GM12878 (cell line): ENCODE measurements around the gene RNF113A. TPM values are rescaled to one million over a fixed set of nuclear protein-coding genes. Genes with fewer than 3 reads are reported as not detected.

Experiments
- ATAC-seq: fragments of 200-7000 bp; cut with Tn5 transposase; 3 replicates; pipeline ENCODE4 v1.9.1; 2020; ENCODE audit warnings: mild to moderate bottlenecking, moderate library complexity
- BruUV-seq: library from RNA; stranded (reverse); fragments of 400-500 nt; replicated peaks from 2 replicates; lab custom pipeline; 2021; lab: Mats Ljungman, UMichigan
- CTCF ChIA-PET: fragments of 300-600 bp; sonication (Branson Sonifier 250); formaldehyde crosslinking; extraction: SDS; loops from one replicate; lab custom pipeline; 2021; ENCODE audit warnings: inconsistent platforms; lab: Yijun Ruan, JAX
- POLR2A ChIA-PET: fragments of 350-600 bp; formaldehyde crosslinking; extraction: SDS; loops from one replicate; lab custom pipeline; 2021; ENCODE audit warnings: inconsistent platforms; lab: Charles Lee
- RAD21 ChIA-PET: fragments of 300-600 bp; sonication (Branson Sonifier 250); formaldehyde crosslinking; loops from one replicate; lab custom pipeline; 2023; ENCODE audit warnings: antibody characterized with exemption; ENCODE audit not compliant: unreplicated experiment; lab: Charles Lee
- SMC1A ChIA-PET: fragments of 300-600 bp; sonication (Branson Sonifier 250); formaldehyde crosslinking; loops from one replicate; lab custom pipeline; 2023; ENCODE audit not compliant: unreplicated experiment, uncharacterized antibody; lab: Charles Lee
- DNase-seq: peaks from one replicate; pipeline ENCODE4 v3.0.0-alpha.2; 2011; ENCODE audit warnings: low read depth, low spot score
- FAIRE-seq: peaks from 3 replicates; lab custom pipeline; 2011; peaks lifted over from hg19 to GRCh38; lab: Jason Lieb, UNC
- H2AFZ ChIP-seq: 2 replicates; pipeline ENCODE4 v1.6.0; 2011; ENCODE audit warnings: low read depth, low read length, control low read depth; ENCODE audit not compliant: control insufficient read depth
- H3K27ac ChIP-seq: 2 replicates; pipeline ENCODE4 v1.5.1; 2011; ENCODE audit warnings: control low read depth; ENCODE audit not compliant: control insufficient read depth, insufficient read depth
- H3K27me3 ChIP-seq, 2 experiments: replicated peaks in 1 of 2; 2 replicates each; pipeline versions ENCODE4 v1.6.0 to v1.6.1; 2011; ENCODE audit warnings: low read length in 1 of 2; ENCODE audit not compliant: control insufficient read depth in 2 of 2, insufficient read depth in 2 of 2
- H3K36me3 ChIP-seq, 2 experiments: 2 replicates each; pipeline ENCODE4 v1.5.1; 2011; ENCODE audit warnings: low read length in 1 of 2; ENCODE audit not compliant: control insufficient read depth in 2 of 2, insufficient read depth in 2 of 2
- H3K4me1 ChIP-seq: 2 replicates; pipeline ENCODE4 v1.6.1; 2011; ENCODE audit warnings: mild to moderate bottlenecking, low read length, moderate library complexity, mixed read lengths; ENCODE audit not compliant: control insufficient read depth, insufficient read depth
- H3K4me2 ChIP-seq: 2 replicates; pipeline ENCODE4 v1.6.0; 2011; ENCODE audit warnings: control low read depth; ENCODE audit not compliant: control insufficient read depth, insufficient read depth
- H3K4me3 ChIP-seq: fragments of 200-600 bp; sonication (generic); 2 replicates; pipeline ENCODE4 v1.5.1; 2016
- H3K79me2 ChIP-seq: 2 replicates; pipeline ENCODE4 v1.6.0; 2011; ENCODE audit warnings: low read length; ENCODE audit not compliant: control insufficient read depth, insufficient read depth
- H3K9ac ChIP-seq: 2 replicates; pipeline ENCODE4 v1.8.0; 2011; ENCODE audit warnings: low read length, control low read depth, mixed read lengths; ENCODE audit not compliant: control insufficient read depth, insufficient read depth
- H3K9me3 ChIP-seq: replicated peaks from 3 replicates; pipeline ENCODE4 v1.5.1; 2011; ENCODE audit warnings: mild to moderate bottlenecking, low read length; ENCODE audit not compliant: control insufficient read depth, insufficient read depth
- H4K20me1 ChIP-seq: 2 replicates; pipeline ENCODE4 v1.6.0; 2011; ENCODE audit not compliant: control insufficient read depth, insufficient read depth
- BRCA1 ChIP-seq: IDR thresholded peaks from 2 replicates; pipeline ENCODE4 v1.6.1; 2011; ENCODE audit warnings: low read depth, low read length, improper control_type of control experiment
- HDAC2 ChIP-seq: fragments of 200-600 bp; sonication (generic); IDR thresholded peaks from 2 replicates; pipeline ENCODE4 v1.6.1; 2017
- TAF1 ChIP-seq: IDR thresholded peaks from 2 replicates; pipeline ENCODE4 v1.6.1; 2011; ENCODE audit warnings: mild to moderate bottlenecking, low read depth, low read length, borderline replicate concordance
- ZNF687 ChIP-seq: fragments of 450-650 bp; IDR thresholded peaks from 2 replicates; pipeline ENCODE4 v1.6.1; 2017; ENCODE audit warnings: mild to moderate bottlenecking, moderate library complexity
- WGBS: methylation state at CpG from one replicate; pipeline ENCODE4 v1.1.6; 2016; ENCODE audit warnings: low lambda C conversion rate; ENCODE audit not compliant: insufficient replicate concordance, insufficient coverage; ENCODE audit errors: missing lambda C conversion rate; 5-methylcytosine and 5-hydroxymethylcytosine counted together
- in situ Hi-C: fragments of 300-500 bp; cut with MboI; formaldehyde crosslinking; loops from 9 replicates; pipeline ENCODE4 v1.14.3; 2018; ENCODE audit warnings: mixed read lengths
- intact Hi-C: fragments of 100-400 bp; cut with micrococcal nuclease; formaldehyde crosslinking; loops from one replicate; pipeline ENCODE4 v1.14.2; 2022; ENCODE audit not compliant: unreplicated experiment
- polyA plus RNA-seq, 11 experiments: library from polyadenylated mRNA; depleted of rRNA in 4 of 11; unstranded in 6 of 11; stranded (reverse) in 5 of 11; fragments of >200 nt; fragmentation: Nextera tagmentation in 4 of 11; fragmentation: Illumina TruSeq in 1 of 11; extraction: Ambion mirVana in 4 of 11; extraction: Trizol in 1 of 11; gene quantifications; 1 replicate in 1 of 11; 2 replicates in 10 of 11; pipeline versions ENCODE4 v1.2.1 to v1.2.3, GENCODE V29; 2011 to 2016; ENCODE audit warnings: inconsistent platforms in 2 of 11, missing spikeins in 2 of 11, low read depth in 1 of 11
- total RNA-seq, 4 experiments: library from RNA; depleted of rRNA in 3 of 4; stranded (reverse); fragments of >200 nt in 3 of 4; fragmentation: Illumina TruSeq in 1 of 4; extraction: Trizol in 1 of 4; gene quantifications; 2 replicates each; pipeline versions ENCODE4 v1.2.1 to v1.2.3, GENCODE V29; 2013 to 2021

RNF113A gene
- total and polyA plus RNA-seq, 10 of the 15 experiments (the other 5 are each of a cell fraction or from before 2014, with no cell fraction given), result 20.6 to 33.1 (median 23.4) TPM

DNA sequence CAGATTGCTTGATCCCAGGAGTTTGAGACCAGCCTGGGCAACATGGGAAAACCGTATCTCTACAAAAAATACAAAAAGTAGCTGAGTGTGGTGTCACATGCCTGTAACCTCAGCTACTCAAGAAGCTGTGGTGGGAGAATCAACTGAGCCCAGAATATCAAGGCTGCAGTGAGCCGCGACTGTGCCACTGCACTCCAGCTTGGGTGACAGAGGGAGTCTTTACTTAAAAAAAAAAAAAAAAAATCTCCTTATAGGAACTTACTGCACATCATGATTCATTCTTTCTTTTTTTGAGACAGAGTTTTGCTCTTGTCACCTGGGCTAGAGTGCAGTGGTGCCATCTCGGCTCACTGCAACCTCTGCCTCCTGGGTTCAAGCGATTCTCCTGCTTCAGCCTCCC is 43.1 kb downstream of the RNF113A start:
- FAIRE-seq (no peak), ATAC-seq (no peak), DNase-seq (no peak)
- H4K20me1 ChIP-seq, result no peaks in the 10 kb centered on the region
- H3K79me2 ChIP-seq, result no peaks in the 10 kb centered on the region
- TF ChIP-seq HDAC2 (no peak), TAF1 (no peak), BRCA1 (no peak), ZNF687 (no peak)
- CTCF ChIA-PET, result no interaction called here
- H3K9me3 ChIP-seq, result no peaks in the 10 kb centered on the region
- in situ Hi-C loops (no loop called here), intact Hi-C loops (no loop called here)
- no peak overlapping the region for H2AFZ ChIP-seq
- POLR2A ChIA-PET, result interaction anchor here (0.6 kb wide), 1 partner anchor 52 kb away, joined by 3 read pairs; no protein-coding TSS in a partner anchor
- H3K4me1 ChIP-seq, result no peaks in the 10 kb centered on the region
- RAD21 ChIA-PET, result no interaction called here
- H3K36me3 ChIP-seq, result no peaks in the 10 kb centered on the region; a peak in 1 of 4 replicates
- H3K4me3 ChIP-seq, result no peak overlapping the region
- no peak overlapping the region for H3K9ac ChIP-seq
- SMC1A ChIA-PET, result interaction anchor here (0.6 kb wide), 1 partner anchor 100 kb away, joined by 3 read pairs; no protein-coding TSS in a partner anchor
- no peaks in the 10 kb centered on the region for H3K27me3 ChIP-seq
- BruUV-seq, result no TSS peak
- H3K27ac ChIP-seq, result no peak overlapping the region
- no peak overlapping the region for H3K4me2 ChIP-seq
- 94% methylated on average over 5 of the region's 5 CpGs for WGBS
